GM23248 (cell line): ENCODE results near the gene STMND1. TPM values are rescaled to one million over a fixed set of nuclear protein-coding genes. Genes with fewer than 3 reads are reported as not detected.

ENCODE experiments used
- DNase-seq: peaks from one replicate; pipeline ENCODE4 v3.0.0-alpha.2; 2015
- H2AFZ ChIP-seq: fragments of 200-600 bp; sonication (generic); 2 replicates; pipeline ENCODE4 v1.6.1; 2016; ENCODE audit warnings: antibody characterized with exemption
- H3F3A ChIP-seq: fragments of 200-600 bp; sonication (generic); 2 replicates; pipeline ENCODE4 v1.6.1; 2016; ENCODE audit warnings: mild to moderate bottlenecking, antibody characterized with exemption, mixed run types; ENCODE audit not compliant: insufficient read depth
- H3K27ac ChIP-seq: fragments of 200-600 bp; sonication (generic); 2 replicates; pipeline ENCODE4 v1.5.1; 2016; ENCODE audit warnings: mild to moderate bottlenecking
- H3K27me3 ChIP-seq: fragments of 200-600 bp; sonication (generic); replicated peaks from 2 replicates; pipeline ENCODE4 v1.6.1; 2016; ENCODE audit warnings: mild to moderate bottlenecking; ENCODE audit not compliant: insufficient read depth
- H3K36me3 ChIP-seq: fragments of 200-600 bp; sonication (generic); 2 replicates; pipeline ENCODE4 v1.6.1; 2016; ENCODE audit warnings: low read depth, mild to moderate bottlenecking
- H3K4me1 ChIP-seq: fragments of 200-600 bp; sonication (generic); 2 replicates; pipeline ENCODE4 v1.6.1; 2016; ENCODE audit warnings: mild to moderate bottlenecking; ENCODE audit not compliant: insufficient read depth
- H3K4me2 ChIP-seq: fragments of 200-600 bp; sonication (generic); one replicate; pipeline ENCODE4 v1.6.1; 2016; ENCODE audit warnings: mild to moderate bottlenecking; ENCODE audit not compliant: unreplicated experiment
- H3K4me3 ChIP-seq: fragments of 200-600 bp; sonication (generic); 2 replicates; pipeline ENCODE4 v1.5.1; 2016; ENCODE audit warnings: mild to moderate bottlenecking
- H3K79me2 ChIP-seq: fragments of 200-600 bp; sonication (generic); 2 replicates; pipeline ENCODE4 v1.6.1; 2016; ENCODE audit warnings: mild to moderate bottlenecking; ENCODE audit not compliant: insufficient read depth
- H3K9ac ChIP-seq: fragments of 200-600 bp; sonication (generic); 2 replicates; pipeline ENCODE4 v1.6.1; 2016; ENCODE audit warnings: mild to moderate bottlenecking
- H3K9me2 ChIP-seq: fragments of 200-600 bp; sonication (generic); 2 replicates; pipeline ENCODE4 v1.6.1; 2016; ENCODE audit warnings: mixed run types, mild to moderate bottlenecking, moderate library complexity; ENCODE audit not compliant: insufficient read depth
- H3K9me3 ChIP-seq: fragments of 200-600 bp; sonication (generic); one replicate; pipeline ENCODE4 v1.6.1; 2017; ENCODE audit warnings: low read depth
- H4K20me1 ChIP-seq: fragments of 200-600 bp; sonication (generic); 2 replicates; pipeline ENCODE4 v1.6.0; 2016; ENCODE audit not compliant: insufficient read depth
- EZH2 ChIP-seq: fragments of 200-600 bp; sonication (generic); IDR thresholded peaks from 2 replicates; pipeline ENCODE4 v1.6.1; 2018; ENCODE audit warnings: antibody characterized with exemption, mild to moderate bottlenecking; ENCODE audit not compliant: insufficient read depth, poor library complexity, severe bottlenecking
- EZH2phosphoT487 ChIP-seq: fragments of 200-600 bp; sonication (generic); IDR thresholded peaks from 2 replicates; pipeline ENCODE4 v1.6.1; 2018; ENCODE audit warnings: antibody characterized with exemption, moderate library complexity, mild to moderate bottlenecking, low read depth; ENCODE audit not compliant: insufficient read depth
- WGBS, 2 experiments: methylation state at CpG; one replicate each; pipeline ENCODE4 v1.1.6; 2015 to 2017; ENCODE audit warnings: low lambda C conversion rate in 2 of 2, low coverage in 1 of 2; ENCODE audit errors: missing lambda C conversion rate in 2 of 2; 5-methylcytosine and 5-hydroxymethylcytosine counted together
- in situ Hi-C: fragments of 300-500 bp; cut with MboI; formaldehyde crosslinking; loops from 2 replicates; pipeline ENCODE4 v1.15.0; 2020
- polyA plus RNA-seq: library from polyadenylated mRNA; unstranded; fragments of >200 nt; fragmentation: Nextera tagmentation; extraction: Ambion mirVana; gene quantifications from 2 replicates; pipeline ENCODE4 v1.2.1, GENCODE V29; 2016
- total RNA-seq: library from RNA; depleted of rRNA; stranded (reverse); fragments of >200 nt; shearing (Covaris generic); gene quantifications from 2 replicates; pipeline ENCODE4 v1.2.3, GENCODE V29; 2014

The STMND1 gene
- total and polyA plus RNA-seq, 2 experiments from 2014 or later, result not detected

DNA sequence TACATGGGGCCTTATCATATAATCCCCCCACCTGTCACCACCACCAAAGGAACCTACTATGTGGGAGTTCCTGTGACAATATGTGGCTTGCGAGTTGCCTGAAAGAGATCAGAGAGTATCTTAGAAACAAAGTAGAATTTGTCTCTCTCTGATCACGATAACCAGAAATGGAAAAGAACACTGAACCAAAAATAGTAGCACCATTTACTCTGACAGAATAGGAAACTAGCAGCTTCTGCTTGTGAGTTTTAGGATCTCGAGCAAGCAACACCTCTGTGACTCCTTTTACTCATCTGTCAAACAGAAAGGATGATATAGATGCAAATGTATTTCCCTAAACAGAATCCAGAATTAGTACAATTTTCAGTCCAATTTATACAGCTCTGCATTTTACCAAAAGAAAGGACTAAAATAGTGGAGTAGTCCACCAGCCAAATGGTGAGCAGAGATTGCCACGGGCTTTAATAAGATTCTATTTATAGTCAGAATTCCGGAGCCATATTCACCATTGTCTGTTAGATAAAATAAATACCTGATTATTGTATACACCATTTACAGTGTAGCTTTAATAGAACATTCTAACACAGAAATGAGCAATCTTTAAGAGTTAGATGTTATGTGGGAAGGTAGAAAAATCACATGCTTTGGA lies 19.9 kb upstream of the STMND1 start:
- no peak for DNase-seq
- 48 to 52% methylated on average over 5 of the region's 5 CpGs for WGBS, 2 experiments
- Histone ChIP-seq H2AFZ (no peak overlapping the region), H4K20me1 (no peaks in the 10 kb centered on the region), H3K9me2 (no peaks in the 10 kb centered on the region), H3K4me1 (peaks cover 6% of the 10 kb centered on the region), H3K4me2 (no peak overlapping the region), H3F3A (no peaks in the 10 kb centered on the region), H3K9me3 (no peaks in the 10 kb centered on the region), H3K27ac (no peak overlapping the region), H3K27me3 (no peaks in the 10 kb centered on the region), H3K4me3 (no peak overlapping the region), H3K79me2 (no peaks in the 10 kb centered on the region), H3K9ac (no peak overlapping the region), H3K36me3 (no peaks in the 10 kb centered on the region)
- in situ Hi-C loops, result loop anchor here (25.0 kb wide), 2 partner anchors 570 to 745 kb away; no protein-coding TSS in a partner anchor
- no peak for TF ChIP-seq EZH2phosphoT487

- no peak overlapping the region for H2AFZ ChIP-seq
- 93 to 94% methylated on average over 3 of the region's 3 CpGs for WGBS, 2 experiments
- H3K9me3 ChIP-seq, result no peaks in the 10 kb centered on the region
These were observed 18.5 kb upstream of the STMND1 start for GRCh38 chr6:17083397-17083796.

GRCh38 chr6:17086469-17086868 lies 15.4 kb upstream of the STMND1 start:
- H3K9ac ChIP-seq, result no peak overlapping the region
- peak; percentile 81 for DNase-seq
- no peak overlapping the region for H3K27ac ChIP-seq
- no peaks in the 10 kb centered on the region for H3F3A ChIP-seq
- H2AFZ ChIP-seq, result no peak overlapping the region
- WGBS, 2 experiments, result 29 to 30% methylated on average over 11 of the region's 11 CpGs
- no peaks in the 10 kb centered on the region for H3K79me2 ChIP-seq
- TF ChIP-seq EZH2 (no peak), EZH2phosphoT487 (no peak)
- no peaks in the 10 kb centered on the region for H3K36me3 ChIP-seq
- H3K9me2 ChIP-seq, result no peaks in the 10 kb centered on the region
- H3K27me3 ChIP-seq, result no peaks in the 10 kb centered on the region
- in situ Hi-C loops, result loop anchor here (25.0 kb wide), 2 partner anchors 574 to 749 kb away; no protein-coding TSS in a partner anchor
- H3K4me1 ChIP-seq, result peaks cover 6% of the 10 kb centered on the region
- no peaks in the 10 kb centered on the region for H4K20me1 ChIP-seq
- H3K4me3 ChIP-seq, result no peak overlapping the region
- no peak overlapping the region for H3K4me2 ChIP-seq
- H3K9me3 ChIP-seq, result no peaks in the 10 kb centered on the region

More at GRCh38 chr6:17083397-17083796, 18.5 kb upstream of the STMND1 start:
- no peak overlapping the region for H3K27ac ChIP-seq
- H3K4me3 ChIP-seq, result no peak overlapping the region
- H3F3A ChIP-seq, result no peaks in the 10 kb centered on the region
- DNase-seq, result no peak
- H3K4me2 ChIP-seq, result no peak overlapping the region
- in situ Hi-C loops, result loop anchor here (25.0 kb wide), 2 partner anchors 571 to 746 kb away; no protein-coding TSS in a partner anchor
- no peaks in the 10 kb centered on the region for H3K27me3 ChIP-seq
- no peaks in the 10 kb centered on the region for H4K20me1 ChIP-seq
- H3K4me1 ChIP-seq, result peaks cover 6% of the 10 kb centered on the region
- no peaks in the 10 kb centered on the region for H3K9me2 ChIP-seq
- H3K36me3 ChIP-seq, result no peaks in the 10 kb centered on the region
- no peaks in the 10 kb centered on the region for H3K79me2 ChIP-seq
- no peak overlapping the region for H3K9ac ChIP-seq
- TF ChIP-seq EZH2phosphoT487 (no peak), EZH2 (no peak)

- H3F3A ChIP-seq, result no peaks in the 10 kb centered on the region
- H3K9me3 ChIP-seq, result no peaks in the 10 kb centered on the region
- no peak overlapping the region for H3K4me3 ChIP-seq
- DNase-seq, result no peak
- H3K27ac ChIP-seq, result no peak overlapping the region
- WGBS, 2 experiments, result 93 to 97% methylated on average over 4 of the region's 4 CpGs
- H2AFZ ChIP-seq, result no peak overlapping the region
- no peaks in the 10 kb centered on the region for H3K9me2 ChIP-seq
- no peaks in the 10 kb centered on the region for H3K36me3 ChIP-seq
- H4K20me1 ChIP-seq, result no peaks in the 10 kb centered on the region
- no peaks in the 10 kb centered on the region for H3K79me2 ChIP-seq
- TF ChIP-seq EZH2 (no peak), EZH2phosphoT487 (no peak)
- H3K9ac ChIP-seq, result no peak overlapping the region
- in situ Hi-C loops, result loop anchor here (25.0 kb wide), 2 partner anchors 576 to 751 kb away; no protein-coding TSS in a partner anchor
- H3K4me1 ChIP-seq, result peaks cover 6% of the 10 kb centered on the region
- no peaks in the 10 kb centered on the region for H3K27me3 ChIP-seq
- H3K4me2 ChIP-seq, result no peak overlapping the region
These were observed 13.7 kb upstream of the STMND1 start for GRCh38 chr6:17088091-17088611.
